Prostate gland (tissue), 2 donors: Measurements from ENCODE around the gene ASXL2.

Experiments
- POLR2A ChIP-seq: fragments of 450-650 bp; IDR thresholded peaks from one replicate; pipeline ENCODE4 v1.6.1; 2016; ENCODE audit warnings: antibody characterized with exemption, mild to moderate bottlenecking
- TF ChIP-seq, protein P1 (sequence below), 4 experiments: fragments of 200-600 bp in 2 of 4; fragments of 450-650 bp in 2 of 4; sonication (generic) in 2 of 4; IDR thresholded peaks; 1 replicate in 3 of 4; 2 replicates in 1 of 4; pipeline ENCODE4 v1.5.1; 2016 to 2019; ENCODE audit warnings: antibody characterized with exemption in 4 of 4, mild to moderate bottlenecking in 2 of 4, moderate library complexity in 2 of 4

GRCh38 chr2:25899404-25899970, 21.2 kb upstream of the ASXL2 start:
- TF ChIP-seq, protein P1, sequence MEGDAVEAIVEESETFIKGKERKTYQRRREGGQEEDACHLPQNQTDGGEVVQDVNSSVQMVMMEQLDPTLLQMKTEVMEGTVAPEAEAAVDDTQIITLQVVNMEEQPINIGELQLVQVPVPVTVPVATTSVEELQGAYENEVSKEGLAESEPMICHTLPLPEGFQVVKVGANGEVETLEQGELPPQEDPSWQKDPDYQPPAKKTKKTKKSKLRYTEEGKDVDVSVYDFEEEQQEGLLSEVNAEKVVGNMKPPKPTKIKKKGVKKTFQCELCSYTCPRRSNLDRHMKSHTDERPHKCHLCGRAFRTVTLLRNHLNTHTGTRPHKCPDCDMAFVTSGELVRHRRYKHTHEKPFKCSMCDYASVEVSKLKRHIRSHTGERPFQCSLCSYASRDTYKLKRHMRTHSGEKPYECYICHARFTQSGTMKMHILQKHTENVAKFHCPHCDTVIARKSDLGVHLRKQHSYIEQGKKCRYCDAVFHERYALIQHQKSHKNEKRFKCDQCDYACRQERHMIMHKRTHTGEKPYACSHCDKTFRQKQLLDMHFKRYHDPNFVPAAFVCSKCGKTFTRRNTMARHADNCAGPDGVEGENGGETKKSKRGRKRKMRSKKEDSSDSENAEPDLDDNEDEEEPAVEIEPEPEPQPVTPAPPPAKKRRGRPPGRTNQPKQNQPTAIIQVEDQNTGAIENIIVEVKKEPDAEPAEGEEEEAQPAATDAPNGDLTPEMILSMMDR (IDR thresholded peaks at IDR 0.05): no peak
- TF ChIP-seq POLR2A: no peak
